HG03469 (cell line): Measurements from ENCODE around the gene C1orf116.
"Not testable (repeated sequence)": the region's sequence is repeated elsewhere in the genome, so short reads cannot be mapped to it uniquely, and the experiment has no call there.

Experiments used
- ATAC-seq: cut with Tn5 transposase; IDR thresholded peaks from one replicate; pipeline ENCODE4 v1.9.1; 2021; ENCODE audit warnings: mild to moderate bottlenecking, moderate library complexity, moderate number of reproducible peaks; ENCODE audit not compliant: unreplicated experiment

Gene C1orf116

GRCh38 chr1:207059881-207060280 lies 27.3 kb upstream of the C1orf116 start:
- ATAC-seq, result no peak

- ATAC-seq, result no peak
Observed at GRCh38 chr1:207058878-207059867, 26.6 kb upstream of the C1orf116 start.

GRCh38 chr1:207058252-207058651 lies 25.7 kb upstream of the C1orf116 start:
- no peak for ATAC-seq

- no peak for ATAC-seq
Observed at GRCh38 chr1:207056673-207057072, 24.1 kb upstream of the C1orf116 start.

GRCh38 chr1:207055386-207056001 lies 22.9 kb upstream of the C1orf116 start:
- ATAC-seq, result no peak

- ATAC-seq, result no peak
Observed at GRCh38 chr1:207054491-207054890, 21.9 kb upstream of the C1orf116 start.

- ATAC-seq, result peak; percentile 47
Observed at GRCh38 chr1:207052911-207053769, 20.6 kb upstream of the C1orf116 start, which contains the start of gene PFKFB2. TSS of gene PFKFB2 (plus strand) at chr1:207053275. CDS start at chr1:207054718, 1,443 bp downstream.

GRCh38 chr1:207051191-207051943 lies 18.8 kb upstream of the C1orf116 start, which contains the start of gene YOD1:
TSS of gene YOD1 (minus strand) at chr1:207051208. CDS start at chr1:207051030, 178 bp downstream.
- no peak for ATAC-seq

GRCh38 chr1:207050480-207051190 lies 18.1 kb upstream of the C1orf116 start:
- no peak for ATAC-seq

GRCh38 chr1:207049974-207050391 lies 17.4 kb upstream of the C1orf116 start:
- peak; percentile 29 for ATAC-seq

- ATAC-seq, result no peak
Observed at GRCh38 chr1:207049514-207049913, 17.0 kb upstream of the C1orf116 start.

- no peak for ATAC-seq
Observed at GRCh38 chr1:207049054-207049453, 16.5 kb upstream of the C1orf116 start.

- no peak for ATAC-seq
Observed at GRCh38 chr1:207048041-207048440, 15.5 kb upstream of the C1orf116 start.

- no peak for ATAC-seq
Observed at GRCh38 chr1:207047505-207047904, 14.9 kb upstream of the C1orf116 start.

- no peak for ATAC-seq
Observed at GRCh38 chr1:207045453-207045852, 12.9 kb upstream of the C1orf116 start.

- ATAC-seq, result not testable (repeated sequence)
Observed at GRCh38 chr1:207041397-207041796, 8.8 kb upstream of the C1orf116 start.

GRCh38 chr1:207040181-207040533 lies 7.6 kb upstream of the C1orf116 start:
- ATAC-seq, result no peak

- ATAC-seq, result no peak
Observed at GRCh38 chr1:207039380-207040180, 7.0 kb upstream of the C1orf116 start.

- no peak for ATAC-seq
Observed at GRCh38 chr1:207036865-207037264, 4.3 kb upstream of the C1orf116 start.
